Nephron (organoid): ENCODE results near the gene HPN.
"Not testable (repeated sequence)": the region's sequence is repeated elsewhere in the genome, so short reads cannot be mapped to it uniquely, and the experiment has no call there.

Experiments
- H3K27ac Mint-ChIP-seq, 3 experiments: 2 replicates each; pipeline ENCODE4 v1.8.0; 2020; ENCODE audit warnings: mixed read lengths in 3 of 3, mild to moderate bottlenecking in 2 of 3, moderate library complexity in 1 of 3
- H3K27me3 Mint-ChIP-seq: 2 replicates; pipeline ENCODE4 v1.8.0; 2021; ENCODE audit warnings: low read depth, mild to moderate bottlenecking, moderate library complexity, mixed read lengths
- H3K36me3 Mint-ChIP-seq: 2 replicates; pipeline ENCODE4 v1.8.0; 2020; ENCODE audit warnings: low read depth, mixed read lengths
- H3K4me1 Mint-ChIP-seq: 2 replicates; pipeline ENCODE4 v1.8.0; 2020; ENCODE audit warnings: mixed read lengths
- H3K4me3 Mint-ChIP-seq, 3 experiments: 2 replicates each; pipeline ENCODE4 v1.8.0; 2020; ENCODE audit warnings: mild to moderate bottlenecking in 3 of 3, mixed read lengths in 3 of 3, moderate library complexity in 2 of 3
- H3K9me3 Mint-ChIP-seq: 2 replicates; pipeline ENCODE4 v1.8.0; 2020; ENCODE audit warnings: mixed read lengths
- CTCF ChIP-seq, 3 experiments: fragments of 200-600 bp; sonication (generic); IDR thresholded peaks; one replicate each; pipeline ENCODE4 v1.5.0; 2021; ENCODE audit warnings: antibody characterized with exemption in 3 of 3; ENCODE audit not compliant: unreplicated experiment in 3 of 3

The HPN gene

GRCh38 chr19:35004517-35005255 is 36.8 kb upstream of the HPN start:
- H3K27ac Mint-ChIP-seq, result peak overlapping the region in 2 of 3 experiments; percentile 46 to 48
- no peaks in the 10 kb centered on the region for H3K27me3 Mint-ChIP-seq
- H3K36me3 Mint-ChIP-seq, result peaks cover 18% of the 10 kb centered on the region
- no peak for TF ChIP-seq CTCF (IDR thresholded peaks at IDR 0.05; ENCODE audit: unreplicated experiment in 3 of 3)
- peaks cover 33% of the 10 kb centered on the region for H3K4me1 Mint-ChIP-seq
- no peaks in the 10 kb centered on the region for H3K9me3 Mint-ChIP-seq
- peak overlapping the region; percentile 13 to 51 (median 36) for H3K4me3 Mint-ChIP-seq

DNA sequence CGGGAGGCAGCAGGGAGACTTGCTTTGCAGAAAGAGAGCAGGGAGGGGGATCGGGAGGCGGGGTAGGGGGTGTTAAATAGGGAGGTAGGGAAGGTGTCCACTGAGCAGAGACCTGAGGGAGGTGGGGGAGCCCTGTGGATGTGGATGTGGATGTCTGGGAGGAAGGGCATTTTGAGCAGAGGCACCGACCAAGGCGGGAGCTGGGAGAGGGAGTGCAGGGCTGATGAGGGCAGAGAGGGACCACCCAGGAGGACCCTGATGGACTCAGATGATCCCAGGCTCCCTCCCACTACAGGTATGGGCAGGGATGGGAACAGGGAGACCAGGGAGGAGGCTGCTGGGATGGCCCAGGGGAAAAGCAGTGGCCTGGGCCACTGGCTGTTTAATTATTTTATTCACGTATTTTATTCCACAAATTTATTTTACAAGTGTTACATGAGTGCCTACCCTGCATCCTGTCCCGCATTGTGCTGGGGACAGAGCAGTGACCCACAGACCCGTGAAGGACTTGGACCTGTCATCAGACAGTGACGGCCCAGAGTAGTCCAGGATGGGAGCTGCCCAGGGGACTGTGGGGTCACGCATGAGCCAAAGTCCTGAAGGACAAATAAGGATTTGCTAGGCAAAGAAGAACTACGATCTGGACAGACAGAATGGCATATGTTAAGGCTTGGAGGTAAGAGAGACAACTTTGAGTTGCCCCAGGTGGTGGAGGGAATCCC is 36.1 kb upstream of the HPN start:
- Mint-ChIP-seq H3K9me3 (no peaks in the 10 kb centered on the region), H3K4me1 (peaks cover 33% of the 10 kb centered on the region)
- TF ChIP-seq CTCF (IDR thresholded peaks at IDR 0.05; ENCODE audit: unreplicated experiment in 3 of 3), result no peak

DNA sequence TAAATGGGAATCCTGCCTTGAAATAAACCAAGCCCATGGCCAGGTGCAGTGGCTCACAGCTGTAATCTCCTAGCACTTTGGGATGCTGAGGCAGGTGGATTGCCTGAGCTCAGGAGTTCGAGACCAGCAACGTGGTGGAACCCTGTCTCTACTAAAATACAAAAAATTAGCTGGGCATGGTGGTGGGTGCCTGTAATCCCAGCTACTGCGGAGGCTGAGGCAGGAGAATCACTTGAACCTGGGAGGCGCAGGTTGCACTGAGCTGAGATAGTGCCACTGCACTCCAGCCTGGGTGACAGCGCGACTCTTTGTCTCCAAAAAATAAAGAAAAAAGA is 35.5 kb upstream of the HPN start:
- H3K4me3 Mint-ChIP-seq, H3K27me3 Mint-ChIP-seq, H3K27ac Mint-ChIP-seq, H3K9me3 Mint-ChIP-seq: not testable (repeated sequence)
- peaks cover 32% of the 10 kb centered on the region for H3K4me1 Mint-ChIP-seq
- peaks cover 25% of the 10 kb centered on the region for H3K36me3 Mint-ChIP-seq

More for the DNA sequence above, 36.1 kb upstream of the HPN start:
- Mint-ChIP-seq H3K36me3 (peaks cover 22% of the 10 kb centered on the region), H3K27me3 (no peaks in the 10 kb centered on the region), H3K27ac (no peak overlapping the region), H3K4me3 (no peak overlapping the region)

DNA sequence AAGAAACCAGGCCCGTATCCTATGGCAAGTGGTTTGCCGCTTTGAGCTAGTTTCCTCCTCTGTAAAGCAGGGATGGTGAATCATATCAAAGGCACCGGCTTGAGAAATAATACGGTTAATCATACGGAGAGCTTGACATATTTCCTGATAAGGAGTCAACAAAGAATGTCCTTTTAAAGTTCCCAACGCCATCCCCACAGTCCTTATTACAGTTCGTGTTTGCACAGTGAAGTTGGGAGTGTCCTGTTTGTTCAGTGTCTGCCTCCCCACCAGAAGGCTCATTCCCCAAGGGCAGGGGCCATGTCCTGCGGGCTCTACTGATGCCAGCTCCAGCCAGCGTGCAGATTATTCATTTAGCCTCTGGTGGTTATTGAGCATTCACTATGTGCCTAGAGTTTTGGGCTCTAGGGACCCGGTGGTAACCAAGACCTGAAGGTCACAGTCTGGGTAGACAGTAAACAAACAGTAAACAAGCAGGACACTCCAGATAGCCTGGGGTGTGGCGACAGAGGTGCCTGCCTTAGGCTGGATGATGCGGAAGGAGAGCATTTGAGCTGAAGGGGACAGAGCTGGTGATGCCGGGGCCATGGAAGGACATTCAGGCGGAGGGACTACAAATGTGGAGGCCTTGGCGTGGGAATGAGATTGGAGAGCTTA is 35.1 kb upstream of the HPN start:
- H3K9me3 Mint-ChIP-seq, result no peaks in the 10 kb centered on the region
- H3K36me3 Mint-ChIP-seq, result peaks cover 29% of the 10 kb centered on the region
- H3K4me1 Mint-ChIP-seq, result peaks cover 27% of the 10 kb centered on the region
- no peak for TF ChIP-seq CTCF (IDR thresholded peaks at IDR 0.05; ENCODE audit: unreplicated experiment in 3 of 3)
- peak overlapping the region in 1 of 3 experiments; percentile 4 for H3K27ac Mint-ChIP-seq
- no peaks in the 10 kb centered on the region for H3K27me3 Mint-ChIP-seq
- no peak overlapping the region for H3K4me3 Mint-ChIP-seq

GRCh38 chr19:35006999-35007365 is 34.5 kb upstream of the HPN start:
- Mint-ChIP-seq H3K36me3 (peaks cover 29% of the 10 kb centered on the region), H3K27me3 (no peaks in the 10 kb centered on the region), H3K4me3 (no peak overlapping the region), H3K4me1 (peaks cover 23% of the 10 kb centered on the region), H3K9me3 (no peaks in the 10 kb centered on the region), H3K27ac (peak overlapping the region in 1 of 3 experiments; percentile 4)
- no peak for TF ChIP-seq CTCF (IDR thresholded peaks at IDR 0.05; ENCODE audit: unreplicated experiment in 3 of 3)

GRCh38 chr19:35007427-35007826 is 34.1 kb upstream of the HPN start:
- H3K27ac Mint-ChIP-seq, H3K27me3 Mint-ChIP-seq: not testable (repeated sequence)

More at GRCh38 chr19:35007427-35007826, 34.1 kb upstream of the HPN start:
- not testable (repeated sequence) for H3K9me3 Mint-ChIP-seq, H3K4me3 Mint-ChIP-seq
- Mint-ChIP-seq H3K4me1 (peaks cover 22% of the 10 kb centered on the region), H3K36me3 (peaks cover 32% of the 10 kb centered on the region)
